OCI-LY3 (cell line): ENCODE results near the gene RBM48.

Experiments used
- H2AFZ ChIP-seq: fragments of 200-600, 300-600 bp; shearing (Covaris generic); 2 replicates; pipeline ENCODE4 v1.6.0; 2014; ENCODE audit warnings: antibody characterized with exemption, low read depth, low read length
- H3K27ac ChIP-seq: fragments of 200-600, 300-600 bp; sonication (generic); 2 replicates; pipeline ENCODE4 v1.5.1; 2014; ENCODE audit warnings: mild to moderate bottlenecking, low read length, moderate library complexity, mixed read lengths
- H3K27me3 ChIP-seq: fragments of 200-600, 300-600 bp; sonication (generic); 2 replicates; pipeline ENCODE4 v1.6.1; 2014; ENCODE audit warnings: low read depth, low read length, mixed read lengths
- H3K36me3 ChIP-seq: fragments of 200-600, 300-600 bp; sonication (generic); replicated peaks from 2 replicates; pipeline ENCODE3; 2014; ENCODE audit warnings: low read depth, low read length, mixed read lengths
- H3K4me1 ChIP-seq: fragments of 300-600, 200-600 bp; sonication (generic); 2 replicates; pipeline ENCODE4 v1.6.1; 2014; ENCODE audit warnings: low read length, mixed read lengths
- H3K4me2 ChIP-seq: fragments of 200-600, 300-600 bp; sonication (generic); 2 replicates; pipeline ENCODE4 v1.6.1; 2014; ENCODE audit warnings: low read length, mixed read lengths
- H3K4me3 ChIP-seq: fragments of 300-600, 200-600 bp; sonication (generic); 2 replicates; pipeline ENCODE4 v1.5.1; 2014; ENCODE audit warnings: antibody characterized with exemption, mild to moderate bottlenecking, low read length, moderate library complexity
- H3K79me2 ChIP-seq: fragments of 300-600, 200-600 bp; shearing (Covaris generic); 2 replicates; pipeline ENCODE4 v1.6.1; 2014; ENCODE audit warnings: mild to moderate bottlenecking, low read length, mixed read lengths
- H3K9ac ChIP-seq: fragments of 300-600, 200-600 bp; shearing (Covaris generic); 2 replicates; pipeline ENCODE4 v1.6.0; 2014; ENCODE audit warnings: mild to moderate bottlenecking, low read length, moderate library complexity
- H3K9me3 ChIP-seq: fragments of 200-600, 300-600 bp; shearing (Covaris generic); 2 replicates; pipeline ENCODE4 v1.6.1; 2014; ENCODE audit warnings: low read length, mixed read lengths; ENCODE audit not compliant: insufficient read depth
- H4K20me1 ChIP-seq: fragments of 200-600, 300-600 bp; sonication (generic); 2 replicates; pipeline ENCODE4 v1.6.1; 2016; ENCODE audit warnings: low read length, mixed read lengths; ENCODE audit not compliant: insufficient read depth
- EZH2phosphoT487 ChIP-seq: fragments of 200-600 bp; shearing (Covaris generic); IDR thresholded peaks from 2 replicates; pipeline ENCODE4 v1.6.1; 2018; ENCODE audit warnings: antibody characterized with exemption, mixed run types, low read depth
- TF ChIP-seq, protein P1 (sequence below): fragments of 200-600, 300-600 bp; sonication (generic); IDR thresholded peaks from 2 replicates; pipeline ENCODE4 v1.5.1; 2014; ENCODE audit warnings: antibody characterized with exemption, low read length, low read depth

Gene RBM48

DNA sequence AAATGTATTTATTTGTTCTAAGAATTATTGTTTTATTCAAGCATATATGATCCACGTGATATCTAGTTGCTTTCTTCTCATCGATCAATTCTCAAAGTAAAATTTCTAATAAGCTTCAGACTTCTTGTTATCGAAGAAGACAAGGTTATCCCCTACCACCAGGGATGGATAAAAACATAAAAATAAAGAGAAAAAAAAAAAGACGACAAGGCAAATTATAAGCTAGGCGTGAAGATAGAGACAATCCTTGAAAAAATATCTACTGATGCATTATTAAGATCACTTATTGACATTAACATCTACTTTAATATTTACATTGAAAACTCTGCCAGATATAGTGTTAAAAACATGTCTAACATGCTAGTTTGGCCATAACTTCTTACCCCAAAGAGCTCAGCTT is 19.6 kb upstream of the RBM48 start:
- H4K20me1 ChIP-seq, result no peaks in the 10 kb centered on the region
- H3K9ac ChIP-seq, result no peak overlapping the region
- H3K79me2 ChIP-seq, result no peaks in the 10 kb centered on the region
- no peak overlapping the region for H2AFZ ChIP-seq
- H3K4me3 ChIP-seq, result no peak overlapping the region
- TF ChIP-seq EZH2phosphoT487, result no peak
- TF ChIP-seq, protein P1, sequence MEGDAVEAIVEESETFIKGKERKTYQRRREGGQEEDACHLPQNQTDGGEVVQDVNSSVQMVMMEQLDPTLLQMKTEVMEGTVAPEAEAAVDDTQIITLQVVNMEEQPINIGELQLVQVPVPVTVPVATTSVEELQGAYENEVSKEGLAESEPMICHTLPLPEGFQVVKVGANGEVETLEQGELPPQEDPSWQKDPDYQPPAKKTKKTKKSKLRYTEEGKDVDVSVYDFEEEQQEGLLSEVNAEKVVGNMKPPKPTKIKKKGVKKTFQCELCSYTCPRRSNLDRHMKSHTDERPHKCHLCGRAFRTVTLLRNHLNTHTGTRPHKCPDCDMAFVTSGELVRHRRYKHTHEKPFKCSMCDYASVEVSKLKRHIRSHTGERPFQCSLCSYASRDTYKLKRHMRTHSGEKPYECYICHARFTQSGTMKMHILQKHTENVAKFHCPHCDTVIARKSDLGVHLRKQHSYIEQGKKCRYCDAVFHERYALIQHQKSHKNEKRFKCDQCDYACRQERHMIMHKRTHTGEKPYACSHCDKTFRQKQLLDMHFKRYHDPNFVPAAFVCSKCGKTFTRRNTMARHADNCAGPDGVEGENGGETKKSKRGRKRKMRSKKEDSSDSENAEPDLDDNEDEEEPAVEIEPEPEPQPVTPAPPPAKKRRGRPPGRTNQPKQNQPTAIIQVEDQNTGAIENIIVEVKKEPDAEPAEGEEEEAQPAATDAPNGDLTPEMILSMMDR, result no peak
- H3K27ac ChIP-seq, result no peak overlapping the region
- H3K36me3 ChIP-seq, result peaks cover 8% of the 10 kb centered on the region
- H3K9me3 ChIP-seq, result no peaks in the 10 kb centered on the region
- no peaks in the 10 kb centered on the region for H3K4me1 ChIP-seq
- H3K4me2 ChIP-seq, result no peak overlapping the region
- H3K27me3 ChIP-seq, result no peaks in the 10 kb centered on the region

DNA sequence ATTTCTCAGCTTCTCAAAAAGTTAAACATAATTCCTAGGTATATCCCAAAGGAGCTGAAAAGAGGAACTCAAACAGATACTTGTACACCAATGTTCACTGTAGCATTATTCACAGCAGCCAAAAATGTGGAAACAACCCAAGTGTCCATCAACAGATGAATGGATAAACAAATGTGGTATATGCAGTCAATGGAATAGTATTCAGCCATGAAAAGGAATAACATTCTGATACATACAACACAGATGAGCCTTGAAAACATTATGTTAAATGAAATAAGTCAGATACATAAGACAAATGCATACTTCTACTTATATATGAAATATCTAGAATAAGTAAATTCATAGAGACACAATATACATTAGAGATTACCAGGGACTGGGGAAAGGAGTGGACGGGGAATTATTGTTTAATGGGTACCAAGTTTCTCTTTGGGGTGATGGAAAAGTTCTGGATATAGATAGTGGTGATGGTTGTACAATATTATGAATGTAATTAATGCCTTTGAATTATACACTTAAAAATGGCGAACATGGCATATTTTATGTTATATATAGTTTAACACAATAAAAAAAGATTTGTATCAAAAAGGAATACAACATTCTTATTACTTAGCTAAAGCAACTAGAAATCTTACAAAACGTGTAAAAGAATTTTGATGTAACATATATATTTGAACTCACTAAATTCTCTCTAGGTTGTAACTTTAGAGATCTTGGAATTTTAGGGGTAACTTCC is 15.3 kb upstream of the RBM48 start:
- no peak overlapping the region for H3K4me2 ChIP-seq

DNA sequence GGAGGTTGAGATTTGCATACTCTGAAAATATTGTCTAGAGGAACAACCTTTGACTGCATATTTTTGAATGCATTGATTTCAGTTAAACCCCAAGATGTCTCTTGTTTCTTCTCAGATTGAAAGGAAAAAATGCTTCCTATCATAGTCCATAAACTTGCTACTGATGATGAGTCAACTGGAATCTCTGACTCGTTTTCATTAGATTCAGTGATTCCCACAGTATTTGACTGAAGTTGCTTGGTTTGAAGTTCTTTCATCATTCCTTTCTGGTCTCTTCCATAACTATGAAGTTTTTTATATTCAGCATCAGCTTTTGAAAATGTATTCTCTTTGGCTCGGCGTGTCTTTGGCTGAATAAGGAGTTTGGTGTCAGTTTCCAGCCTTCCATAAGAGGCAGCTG is 11.0 kb upstream of the RBM48 start:
- H3K9me3 ChIP-seq, result no peaks in the 10 kb centered on the region
- no peak overlapping the region for H2AFZ ChIP-seq
- H3K4me3 ChIP-seq, result no peak overlapping the region
- H3K4me1 ChIP-seq, result no peaks in the 10 kb centered on the region
- peaks cover 17% of the 10 kb centered on the region for H3K36me3 ChIP-seq
- H3K9ac ChIP-seq, result no peak overlapping the region
- no peaks in the 10 kb centered on the region for H4K20me1 ChIP-seq
- H3K79me2 ChIP-seq, result no peaks in the 10 kb centered on the region
- no peak for TF ChIP-seq EZH2phosphoT487
- TF ChIP-seq, protein P1, result no peak
- no peak overlapping the region for H3K27ac ChIP-seq
- H3K27me3 ChIP-seq, result no peaks in the 10 kb centered on the region
- H3K4me2 ChIP-seq, result no peak overlapping the region

More for the DNA sequence above, 15.3 kb upstream of the RBM48 start:
- no peaks in the 10 kb centered on the region for H3K27me3 ChIP-seq
- TF ChIP-seq, protein P1, result no peak
- no peaks in the 10 kb centered on the region for H4K20me1 ChIP-seq
- no peaks in the 10 kb centered on the region for H3K79me2 ChIP-seq
- H3K36me3 ChIP-seq, result peaks cover 17% of the 10 kb centered on the region
- H3K4me3 ChIP-seq, result no peak overlapping the region
- no peaks in the 10 kb centered on the region for H3K4me1 ChIP-seq
- H3K27ac ChIP-seq, result no peak overlapping the region
- H3K9me3 ChIP-seq, result no peaks in the 10 kb centered on the region
- no peak overlapping the region for H3K9ac ChIP-seq
- no peak overlapping the region for H2AFZ ChIP-seq

DNA sequence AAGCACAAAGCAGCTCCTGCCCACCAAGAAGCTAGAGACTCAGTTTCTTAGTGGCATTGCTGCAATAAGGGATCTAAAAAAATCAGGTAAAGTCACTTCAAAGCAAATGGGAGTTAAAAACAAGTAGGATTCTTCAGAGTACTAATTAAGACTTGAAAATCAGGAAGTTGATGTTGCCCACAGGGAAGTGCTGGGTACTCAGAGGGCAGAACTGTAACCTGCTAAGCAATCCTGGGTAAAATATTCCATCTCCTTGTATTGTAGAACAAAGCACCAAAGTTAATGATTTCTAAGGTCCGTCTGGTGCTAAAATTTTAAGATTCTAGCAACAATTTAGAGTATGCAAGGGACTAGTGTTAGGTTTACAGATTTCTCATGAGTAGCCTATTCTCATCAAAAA is 8.6 kb upstream of the RBM48 start:
- H3K36me3 ChIP-seq, result peaks cover 8% of the 10 kb centered on the region
- H3K4me2 ChIP-seq, result no peak overlapping the region
- H3K4me3 ChIP-seq, result no peak overlapping the region
- TF ChIP-seq EZH2phosphoT487, result no peak
- TF ChIP-seq, protein P1, result no peak
- no peaks in the 10 kb centered on the region for H3K4me1 ChIP-seq
- no peaks in the 10 kb centered on the region for H3K27me3 ChIP-seq
- no peaks in the 10 kb centered on the region for H3K79me2 ChIP-seq
- H4K20me1 ChIP-seq, result no peaks in the 10 kb centered on the region
- no peak overlapping the region for H3K27ac ChIP-seq
- no peak overlapping the region for H2AFZ ChIP-seq
- no peaks in the 10 kb centered on the region for H3K9me3 ChIP-seq
- H3K9ac ChIP-seq, result no peak overlapping the region
